BE2C (cell line): ENCODE measurements around the gene TRIM44.

Source experiments
- DNase-seq: peaks from one replicate; pipeline ENCODE4 v3.0.0-alpha.2; 2020
- H3K27me3 ChIP-seq: fragments of 250-450 bp; sonication (Bioruptor Pico); 2 replicates; pipeline ENCODE4 v1.5.1; 2020; ENCODE audit warnings: mild to moderate bottlenecking
- H3K36me3 ChIP-seq: fragments of 250-450 bp; sonication (Bioruptor Pico); 2 replicates; pipeline ENCODE4 v1.5.1; 2020; ENCODE audit warnings: mild to moderate bottlenecking
- H3K4me1 ChIP-seq: fragments of 250-450 bp; sonication (Bioruptor Pico); 2 replicates; pipeline ENCODE4 v1.5.1; 2020
- H3K4me3 ChIP-seq: 2 replicates; pipeline ENCODE4 v1.5.1; 2011; ENCODE audit warnings: low read depth, low read length
- H3K9me3 ChIP-seq: fragments of 250-450 bp; sonication (Bioruptor Pico); 2 replicates; pipeline ENCODE4 v1.5.1; 2020
- TF ChIP-seq, protein P1 (sequence below): IDR thresholded peaks from 2 replicates; pipeline ENCODE4 v1.5.1; 2012; ENCODE audit warnings: mild to moderate bottlenecking, low read depth, low read length

TRIM44 gene

DNA sequence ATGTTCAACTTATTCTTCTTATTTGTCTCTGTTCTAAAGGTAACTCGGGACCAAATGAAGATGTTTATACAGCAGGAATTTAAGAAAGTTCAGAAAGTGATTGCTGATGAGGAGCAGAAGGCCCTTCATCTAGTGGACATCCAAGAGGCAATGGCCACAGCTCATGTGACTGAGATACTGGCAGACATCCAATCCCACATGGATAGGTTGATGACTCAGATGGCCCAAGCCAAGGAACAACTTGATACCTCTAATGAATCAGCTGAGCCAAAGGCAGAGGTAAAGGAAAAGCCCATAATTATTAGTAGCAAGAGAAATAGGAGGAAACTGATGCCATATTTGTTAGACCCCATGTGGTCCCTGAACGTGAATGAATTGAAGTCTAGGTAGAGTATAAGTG, 63.3 kb downstream of the TRIM44 start:
- H3K9me3 ChIP-seq: no peaks in the 10 kb centered on the region
- no peaks in the 10 kb centered on the region for H3K4me1 ChIP-seq
- H3K4me3 ChIP-seq: no peak overlapping the region
- TF ChIP-seq, protein P1, sequence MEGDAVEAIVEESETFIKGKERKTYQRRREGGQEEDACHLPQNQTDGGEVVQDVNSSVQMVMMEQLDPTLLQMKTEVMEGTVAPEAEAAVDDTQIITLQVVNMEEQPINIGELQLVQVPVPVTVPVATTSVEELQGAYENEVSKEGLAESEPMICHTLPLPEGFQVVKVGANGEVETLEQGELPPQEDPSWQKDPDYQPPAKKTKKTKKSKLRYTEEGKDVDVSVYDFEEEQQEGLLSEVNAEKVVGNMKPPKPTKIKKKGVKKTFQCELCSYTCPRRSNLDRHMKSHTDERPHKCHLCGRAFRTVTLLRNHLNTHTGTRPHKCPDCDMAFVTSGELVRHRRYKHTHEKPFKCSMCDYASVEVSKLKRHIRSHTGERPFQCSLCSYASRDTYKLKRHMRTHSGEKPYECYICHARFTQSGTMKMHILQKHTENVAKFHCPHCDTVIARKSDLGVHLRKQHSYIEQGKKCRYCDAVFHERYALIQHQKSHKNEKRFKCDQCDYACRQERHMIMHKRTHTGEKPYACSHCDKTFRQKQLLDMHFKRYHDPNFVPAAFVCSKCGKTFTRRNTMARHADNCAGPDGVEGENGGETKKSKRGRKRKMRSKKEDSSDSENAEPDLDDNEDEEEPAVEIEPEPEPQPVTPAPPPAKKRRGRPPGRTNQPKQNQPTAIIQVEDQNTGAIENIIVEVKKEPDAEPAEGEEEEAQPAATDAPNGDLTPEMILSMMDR: no peak
- no peaks in the 10 kb centered on the region for H3K36me3 ChIP-seq
- DNase-seq: no peak
- H3K27me3 ChIP-seq: no peaks in the 10 kb centered on the region

DNA sequence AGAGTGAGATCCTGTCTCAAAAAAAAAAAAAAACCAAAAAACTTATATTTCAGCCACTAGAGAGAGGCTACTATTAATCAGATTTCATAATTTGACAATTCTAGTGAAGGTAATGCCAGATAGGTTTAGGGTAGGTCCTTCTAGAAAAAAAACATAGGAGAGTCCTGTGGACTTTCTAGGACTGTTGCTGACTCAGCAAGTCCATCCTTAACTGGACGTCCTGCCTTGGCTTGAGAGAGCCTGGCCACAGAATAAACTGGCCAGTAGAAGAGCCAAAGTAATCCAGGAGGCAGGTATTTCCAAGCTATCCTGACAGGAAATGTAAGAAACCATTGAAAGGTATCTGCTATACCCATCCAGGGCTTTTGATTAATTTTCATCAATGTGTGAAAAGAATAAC, 64.6 kb downstream of the TRIM44 start:
- H3K36me3 ChIP-seq: no peaks in the 10 kb centered on the region
- no peaks in the 10 kb centered on the region for H3K9me3 ChIP-seq
- TF ChIP-seq, protein P1: no peak
- no peak overlapping the region for H3K4me3 ChIP-seq
- no peaks in the 10 kb centered on the region for H3K27me3 ChIP-seq
- H3K4me1 ChIP-seq: no peaks in the 10 kb centered on the region
- DNase-seq: no peak

DNA sequence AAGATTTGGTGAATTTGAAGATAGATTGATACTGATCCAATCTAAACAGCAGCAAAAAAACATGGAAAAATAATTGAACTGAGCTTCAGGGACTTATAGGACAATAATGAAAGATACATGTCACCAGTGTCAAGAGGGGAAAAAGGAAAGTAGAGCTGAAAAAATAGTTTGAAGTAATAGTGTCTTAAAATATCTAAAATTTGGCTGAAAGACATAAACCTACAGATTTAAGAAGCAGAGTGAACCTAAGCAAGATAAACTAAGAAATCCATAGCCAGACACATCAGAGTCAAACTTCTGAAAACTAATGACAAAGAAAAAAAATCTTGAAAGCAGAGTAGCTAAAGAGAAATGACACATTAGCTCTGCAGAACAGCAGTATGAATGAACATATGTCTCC, 67.7 kb downstream of the TRIM44 start:
- H3K36me3 ChIP-seq: no peaks in the 10 kb centered on the region
- H3K4me1 ChIP-seq: no peaks in the 10 kb centered on the region
- no peaks in the 10 kb centered on the region for H3K9me3 ChIP-seq
- TF ChIP-seq, protein P1: no peak
- no peaks in the 10 kb centered on the region for H3K27me3 ChIP-seq
- no peak overlapping the region for H3K4me3 ChIP-seq
- DNase-seq: no peak

DNA sequence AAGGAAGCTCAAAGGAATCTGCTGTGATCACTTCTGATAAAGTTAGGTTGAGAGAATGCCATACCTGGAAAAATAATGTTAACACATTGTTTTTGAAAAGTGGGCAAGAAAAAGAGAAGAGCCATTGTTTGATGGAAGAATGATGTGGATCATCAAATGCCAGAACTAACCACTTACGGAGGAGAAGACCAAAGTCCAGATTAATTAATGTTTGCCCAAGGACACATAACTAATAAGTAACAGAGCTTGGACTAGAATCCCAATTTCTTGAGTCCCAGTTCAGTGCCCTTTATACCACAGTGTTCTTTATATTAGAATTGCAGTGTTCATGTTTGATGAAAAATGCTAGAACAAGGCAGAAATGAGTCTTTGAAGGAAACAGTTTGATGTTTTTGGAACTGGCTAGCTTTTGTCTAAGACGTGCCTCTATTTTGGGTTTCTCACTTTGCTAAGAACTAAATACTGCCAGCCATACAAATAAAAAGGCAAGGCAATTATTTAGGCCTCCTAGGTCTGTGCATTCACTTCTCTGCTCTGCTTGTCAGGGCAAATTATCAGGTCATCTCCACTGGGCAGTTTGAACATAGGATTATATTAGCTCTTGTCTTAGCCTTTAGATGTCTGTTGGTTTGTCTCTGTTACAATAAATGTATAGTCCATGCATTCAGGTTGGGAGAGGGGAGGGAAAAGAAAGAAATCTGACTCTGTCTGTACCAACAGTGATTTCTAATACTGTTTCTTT, 72.3 kb downstream of the TRIM44 start:
- Histone ChIP-seq H3K9me3 (no peaks in the 10 kb centered on the region), H3K4me3 (no peak overlapping the region), H3K27me3 (no peaks in the 10 kb centered on the region), H3K36me3 (no peaks in the 10 kb centered on the region), H3K4me1 (no peaks in the 10 kb centered on the region)
- DNase-seq: no peak
- TF ChIP-seq, protein P1: no peak

DNA sequence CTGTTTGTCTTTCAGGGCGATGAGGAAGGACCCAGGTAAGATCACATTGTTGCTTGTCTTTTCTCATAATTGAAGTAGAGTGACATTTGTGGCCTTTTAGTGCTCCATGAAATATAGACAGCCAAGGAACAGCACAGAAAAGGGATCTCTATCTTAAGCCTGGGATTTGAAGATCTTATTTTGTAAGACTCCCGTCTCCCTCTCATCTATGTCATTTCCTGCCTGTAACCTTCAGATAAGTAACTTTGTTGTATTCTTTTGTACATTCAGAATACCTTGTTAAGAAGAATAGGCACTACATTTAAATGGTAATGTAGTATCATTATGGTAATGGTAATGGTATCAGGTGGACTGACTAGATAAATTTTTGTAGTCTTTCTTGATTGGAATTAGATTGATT, 72.8 kb downstream of the TRIM44 start:
- Histone ChIP-seq H3K27me3 (no peaks in the 10 kb centered on the region), H3K36me3 (no peaks in the 10 kb centered on the region), H3K4me1 (no peaks in the 10 kb centered on the region), H3K4me3 (no peak overlapping the region), H3K9me3 (no peaks in the 10 kb centered on the region)
- DNase-seq: no peak
- TF ChIP-seq, protein P1: no peak

DNA sequence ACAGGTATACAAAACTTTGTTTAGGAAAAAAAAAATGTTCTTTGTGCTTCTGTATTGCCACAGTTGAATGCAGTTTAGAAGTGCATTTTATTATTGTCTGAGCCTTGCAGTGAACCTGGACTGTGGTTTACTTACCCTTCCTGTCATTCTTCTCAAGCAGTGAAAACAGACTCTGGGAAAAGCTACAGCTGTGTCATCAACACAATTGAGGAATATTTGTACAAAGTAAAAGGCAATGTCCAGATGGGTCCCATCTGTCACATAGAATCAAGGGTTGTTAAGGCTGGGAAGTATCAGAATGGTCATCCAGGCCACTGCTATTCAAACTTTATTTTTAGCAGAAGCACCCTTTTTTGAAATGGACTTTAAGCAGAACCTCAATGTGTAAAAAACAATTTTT, 73.3 kb downstream of the TRIM44 start:
- no peaks in the 10 kb centered on the region for H3K9me3 ChIP-seq
- TF ChIP-seq, protein P1: no peak
- no peaks in the 10 kb centered on the region for H3K27me3 ChIP-seq
- no peaks in the 10 kb centered on the region for H3K36me3 ChIP-seq
- DNase-seq: no peak
- H3K4me1 ChIP-seq: no peaks in the 10 kb centered on the region
- H3K4me3 ChIP-seq: no peak overlapping the region
